ENCODE data around the gene C1QTNF7.

DNA sequence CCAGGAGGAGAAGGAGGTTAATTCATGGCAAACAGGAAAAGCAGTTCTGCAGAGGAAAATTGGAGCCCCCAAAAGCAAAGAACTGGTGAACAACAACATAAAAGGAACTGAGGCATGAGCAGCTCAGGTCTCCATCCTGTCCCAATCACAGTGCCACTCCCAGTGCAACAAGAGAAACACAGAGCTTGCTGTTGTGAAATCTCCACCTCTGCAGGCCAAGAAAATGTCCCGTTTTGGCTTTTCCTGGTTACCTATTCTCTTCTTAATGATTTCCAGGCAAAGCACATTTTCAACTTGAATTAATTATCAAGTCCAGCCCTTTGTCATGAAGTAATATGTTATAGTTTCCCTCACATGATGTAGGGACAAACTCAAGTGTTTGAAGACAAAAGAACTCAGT is 778 bp downstream of the C1QTNF7 start:
- TF ChIP-seq, protein P1, sequence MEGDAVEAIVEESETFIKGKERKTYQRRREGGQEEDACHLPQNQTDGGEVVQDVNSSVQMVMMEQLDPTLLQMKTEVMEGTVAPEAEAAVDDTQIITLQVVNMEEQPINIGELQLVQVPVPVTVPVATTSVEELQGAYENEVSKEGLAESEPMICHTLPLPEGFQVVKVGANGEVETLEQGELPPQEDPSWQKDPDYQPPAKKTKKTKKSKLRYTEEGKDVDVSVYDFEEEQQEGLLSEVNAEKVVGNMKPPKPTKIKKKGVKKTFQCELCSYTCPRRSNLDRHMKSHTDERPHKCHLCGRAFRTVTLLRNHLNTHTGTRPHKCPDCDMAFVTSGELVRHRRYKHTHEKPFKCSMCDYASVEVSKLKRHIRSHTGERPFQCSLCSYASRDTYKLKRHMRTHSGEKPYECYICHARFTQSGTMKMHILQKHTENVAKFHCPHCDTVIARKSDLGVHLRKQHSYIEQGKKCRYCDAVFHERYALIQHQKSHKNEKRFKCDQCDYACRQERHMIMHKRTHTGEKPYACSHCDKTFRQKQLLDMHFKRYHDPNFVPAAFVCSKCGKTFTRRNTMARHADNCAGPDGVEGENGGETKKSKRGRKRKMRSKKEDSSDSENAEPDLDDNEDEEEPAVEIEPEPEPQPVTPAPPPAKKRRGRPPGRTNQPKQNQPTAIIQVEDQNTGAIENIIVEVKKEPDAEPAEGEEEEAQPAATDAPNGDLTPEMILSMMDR (IDR thresholded peaks at IDR 0.05): no peak
- no peak for TF ChIP-seq POLR2A (IDR thresholded peaks at IDR 0.05)

Measured in body of pancreas (tissue), 4 donors.